ENCODE results near the gene B3GALT6.

B3GALT6 gene

GRCh38 chr1:1231400-1232207, 433 bp upstream of the B3GALT6 start, which contains the start of gene SDF4:
SDF4 (minus strand) TSS chr1:1232001; CDS start chr1:1228772, 3,229 bp downstream.
- DNase-seq (ENCODE audit: low read depth in 2 of 2), result peak; percentile 90 to 95

GRCh38 chr1:1232796-1233566, 944 bp downstream of the B3GALT6 start:
- no peak for DNase-seq (ENCODE audit: low read depth in 2 of 2)

GRCh38 chr1:1233567-1233892, 1.5 kb downstream of the B3GALT6 start:
- no peak for DNase-seq (ENCODE audit: low read depth in 2 of 2)

GRCh38 chr1:1234180-1234808, 2.3 kb downstream of the B3GALT6 start:
- DNase-seq (ENCODE audit: low read depth in 2 of 2), result no peak

GRCh38 chr1:1235016-1235744, 3.1 kb downstream of the B3GALT6 start:
- no peak for DNase-seq (ENCODE audit: low read depth in 2 of 2)

GRCh38 chr1:1236176-1236763, 4.2 kb downstream of the B3GALT6 start:
- no peak for DNase-seq (ENCODE audit: low read depth in 2 of 2)

- DNase-seq (ENCODE audit: low read depth in 2 of 2), result no peak
Observed at GRCh38 chr1:1236945-1237873, 5.2 kb downstream of the B3GALT6 start.

GRCh38 chr1:1237874-1238701, 6.1 kb downstream of the B3GALT6 start:
- no peak for DNase-seq (ENCODE audit: low read depth in 2 of 2)

- no peak for DNase-seq (ENCODE audit: low read depth in 2 of 2)
Observed at GRCh38 chr1:1238702-1239178, 6.7 kb downstream of the B3GALT6 start.

GRCh38 chr1:1239227-1239613, 7.2 kb downstream of the B3GALT6 start:
- no peak for DNase-seq (ENCODE audit: low read depth in 2 of 2)

- DNase-seq (ENCODE audit: low read depth in 2 of 2), result no peak
Observed at GRCh38 chr1:1239614-1240347, 7.7 kb downstream of the B3GALT6 start.

GRCh38 chr1:1240348-1240732, 8.3 kb downstream of the B3GALT6 start:
- no peak for DNase-seq (ENCODE audit: low read depth in 2 of 2)

- DNase-seq (ENCODE audit: low read depth in 2 of 2), result no peak
Observed at GRCh38 chr1:1240822-1241587, 9.0 kb downstream of the B3GALT6 start.

GRCh38 chr1:1241588-1242219, 9.7 kb downstream of the B3GALT6 start:
- DNase-seq (ENCODE audit: low read depth in 2 of 2), result no peak

- DNase-seq (ENCODE audit: low read depth in 2 of 2), result no peak
Observed at GRCh38 chr1:1242461-1243265, 10.6 kb downstream of the B3GALT6 start.

GRCh38 chr1:1243266-1243660, 11.2 kb downstream of the B3GALT6 start:
- no peak for DNase-seq (ENCODE audit: low read depth in 2 of 2)

GRCh38 chr1:1243807-1244191, 11.8 kb downstream of the B3GALT6 start:
- DNase-seq (ENCODE audit: low read depth in 2 of 2), result no peak
